Heart left ventricle (tissue), 16 donors: ENCODE results near the gene GPC3. TPM values are rescaled to one million over a fixed set of nuclear protein-coding genes. Genes with fewer than 3 reads are reported as not detected.

Experiments used
- ATAC-seq, 4 donors: fragments of 200-7000 bp; cut with Tn5 transposase; one replicate each; pipeline ENCODE4 v1.9.1; 2020 to 2022; ENCODE audit warnings: moderate library complexity in 4 of 4, mild to moderate bottlenecking in 3 of 4, moderate number of reproducible peaks in 1 of 4
- DNase-seq, 5 donors: peaks; one replicate each; pipeline ENCODE4 v3.0.0-alpha.2; 2020
- H3K27ac ChIP-seq, 12 donors: fragments of 200-600 bp; sonication (generic) in 4 of 12; one replicate each; pipeline versions ENCODE4 v1.5.0 to v1.8.0; 2016 to 2022; ENCODE audit warnings: mild to moderate bottlenecking in 2 of 12
- H3K27me3 ChIP-seq, 9 donors: fragments of 200-600 bp; sonication (generic) in 2 of 9; one replicate each; pipeline versions ENCODE4 v1.5.1 to v1.8.0; 2016 to 2022; ENCODE audit warnings: mild to moderate bottlenecking in 3 of 9
- H3K36me3 ChIP-seq, 9 donors: fragments of 200-600 bp; sonication (generic) in 2 of 9; one replicate each; pipeline versions ENCODE4 v1.5.0 to v1.8.0; 2018 to 2022; ENCODE audit warnings: mild to moderate bottlenecking in 2 of 9
- H3K4me1 ChIP-seq, 12 donors: fragments of 200-600 bp; sonication (generic) in 4 of 12; one replicate each; pipeline versions ENCODE4 v1.5.0 to v1.8.0; 2016 to 2022; ENCODE audit warnings: mild to moderate bottlenecking in 3 of 12
- H3K4me3 ChIP-seq, 12 donors: fragments of 200-600 bp; sonication (generic) in 4 of 12; one replicate each; pipeline versions ENCODE4 v1.5.0 to v1.8.0; 2017 to 2022; ENCODE audit warnings: mild to moderate bottlenecking in 9 of 12, moderate library complexity in 4 of 12
- H3K9me3 ChIP-seq, 12 donors: fragments of 200-600 bp; sonication (generic) in 4 of 12; one replicate each; pipeline versions ENCODE4 v1.5.0 to v1.8.0; 2016 to 2022; ENCODE audit warnings: mild to moderate bottlenecking in 1 of 12
- CTCF ChIP-seq, 12 donors: fragments of 200-600 bp; sonication (generic) in 4 of 12; IDR thresholded peaks; one replicate each; pipeline versions ENCODE4 v1.5.0 to v1.8.0; 2018 to 2022; ENCODE audit warnings: antibody characterized with exemption in 12 of 12, mild to moderate bottlenecking in 5 of 12
- POLR2A ChIP-seq, 2 donors: fragments of 450-650 bp; IDR thresholded peaks; one replicate each; pipeline ENCODE4 v1.6.1; 2017; ENCODE audit warnings: antibody characterized with exemption in 2 of 2, mild to moderate bottlenecking in 2 of 2, moderate library complexity in 2 of 2
- WGBS, 4 donors: extraction: QIAGEN DNeasy Blood & Tissue Kit in 2 of 4; methylation state at CpG; one replicate each; pipeline versions ENCODE4 v1.1.5 to v1.1.7; 2013 to 2018; 5-methylcytosine and 5-hydroxymethylcytosine counted together
- intact Hi-C, 10 donors: fragments of 100-400 bp; cut with DNase I; formaldehyde crosslinking; loops; one replicate each; pipeline versions ENCODE4 v1.11.1 to v1.14.2; 2022
- polyA plus RNA-seq, 2 donors: library from polyadenylated mRNA; stranded (reverse); fragments of 200-250 nt; gene quantifications; one replicate each; pipeline ENCODE4 v1.2.3, GENCODE V29; 2013
- total RNA-seq, 9 donors: library from RNA; depleted of rRNA in 2 of 9; stranded (reverse); fragments of >200 nt in 2 of 9; fragmentation: NEBNext Ultra II Directional in 3 of 9; extraction: Animal tissue kit (Norgen Biotek cat#: 25700) in 3 of 9; gene quantifications; one replicate each; pipeline versions ENCODE4 v1.1.0 to v1.2.4, GENCODE V29; 2016 to 2023
- donor health status: ischemic (EF 13 %, LVEDD 7.1; RV severe dilation, severe dysfunction).
- donor health status: healthy with polysubstance abuse.
- donor health status: DM: no; HTN: yes; CAD: no.
- donor health status: DM: no; HTN: no; CAD: no.
- donor health status: ischemic (EF 25% LVEDD 6.9; RV normal size, moderate dysfunction).
- donor health status: ischemic (EF 25% LVEDD 5.7; RV mildly dilated, moderate dysfunction).
- donor health status: healthy.
- donor health status: DM: yes; HTN: yes; CAD: no.
- donor health status: ischemic (EF 35%, LVEDD 5.7; RV mildly dilated, moderate dysfunction).
- donor health status: nonischemic (EF 11% LVEDD 7.7; RV severe dilation, severe dysfunction).
- donor health status: DM: yes; HTN: yes; CAD: no.
- donor health status: PGD.
- donor health status: ischemic (EF 29% LVEDD 5.4; RV normal size, mild dysfunction).
- donor health status: nonischemic (EF 23%, LVEDD 6.1; RV moderate dilation, normal function).

GPC3 gene
- total and polyA plus RNA-seq, 11 donors: 0.19 to 16.9 (median 2.8) TPM

- DNase-seq (no peak), ATAC-seq (no peak)
- Histone ChIP-seq H3K27ac (no peak overlapping the region), H3K4me3 (no peak overlapping the region), H3K36me3 (no peaks in the 10 kb centered on the region), H3K27me3 (no peaks in the 10 kb centered on the region), H3K4me1 (no peaks in the 10 kb centered on the region), H3K9me3 (no peaks in the 10 kb centered on the region)
- TF ChIP-seq POLR2A (IDR thresholded peaks at IDR 0.05) (no peak), CTCF (IDR thresholded peaks at IDR 0.05) (no peak)
- intact Hi-C loops: no loop called here
These were observed 439.0 kb downstream of the GPC3 start for GRCh38 chrX:133546441-133546840.

- 78 to 94% (median 86%) methylated on average over 3 of the region's 3 CpGs for WGBS, 4 donors
- no peak for TF ChIP-seq CTCF (IDR thresholded peaks at IDR 0.05)
- TF ChIP-seq POLR2A (IDR thresholded peaks at IDR 0.05): no peak
- Histone ChIP-seq H3K9me3 (no peaks in the 10 kb centered on the region), H3K4me3 (no peak overlapping the region), H3K27me3 (no peaks in the 10 kb centered on the region), H3K4me1 (no peaks in the 10 kb centered on the region), H3K36me3 (no peaks in the 10 kb centered on the region), H3K27ac (no peak overlapping the region)
- intact Hi-C loops: no loop called here
- ATAC-seq (no peak), DNase-seq (no peak)
These were observed 440.6 kb downstream of the GPC3 start for GRCh38 chrX:133544778-133545177.

- TF ChIP-seq CTCF (IDR thresholded peaks at IDR 0.05) (no peak), POLR2A (IDR thresholded peaks at IDR 0.05) (no peak)
- 46 to 65% (median 49%) methylated on average over 3 of the region's 3 CpGs for WGBS, 4 donors
- ATAC-seq: peak in 2 of 4 donors; percentile 26 to 41
These were observed 441.3 kb downstream of the GPC3 start for GRCh38 chrX:133544115-133544514.

GRCh38 chrX:133543654-133544053, 441.7 kb downstream of the GPC3 start:
- Histone ChIP-seq H3K36me3 (no peaks in the 10 kb centered on the region), H3K4me1 (no peaks in the 10 kb centered on the region), H3K27ac (no peak overlapping the region), H3K4me3 (no peak overlapping the region), H3K9me3 (no peaks in the 10 kb centered on the region), H3K27me3 (no peaks in the 10 kb centered on the region)
- TF ChIP-seq POLR2A (IDR thresholded peaks at IDR 0.05): no peak
- no peak for TF ChIP-seq CTCF (IDR thresholded peaks at IDR 0.05)
- ATAC-seq (no peak), DNase-seq (no peak)
- WGBS, 4 donors: 89 to 93% (median 92%) methylated on average over 2 of the region's 2 CpGs
- intact Hi-C loops: no loop called here

More at GRCh38 chrX:133544115-133544514, 441.3 kb downstream of the GPC3 start:
- Histone ChIP-seq H3K36me3 (no peaks in the 10 kb centered on the region), H3K27ac (no peak overlapping the region), H3K4me1 (no peaks in the 10 kb centered on the region), H3K4me3 (no peak overlapping the region), H3K27me3 (no peaks in the 10 kb centered on the region), H3K9me3 (no peaks in the 10 kb centered on the region)
- no peak for DNase-seq
- intact Hi-C loops: no loop called here
